Globus pallidus (tissue), 1 donor: Measurements from ENCODE around the gene BMERB1.
"Not testable (repeated sequence)": the region's sequence is repeated elsewhere in the genome, so short reads cannot be mapped to it uniquely, and the experiment has no call there.

ENCODE experiments used
- DNase-seq: peaks from one replicate; pipeline ENCODE4 v3.0.0-alpha.2; 2015; ENCODE audit warnings: low spot score

The BMERB1 gene

GRCh38 chr16:15559176-15559575 is 124.8 kb downstream of the BMERB1 start:
- DNase-seq: no peak

- no peak for DNase-seq
Observed at GRCh38 chr16:15564604-15565339, 130.4 kb downstream of the BMERB1 start.

- DNase-seq: no peak
Observed at GRCh38 chr16:15566095-15566494, 131.7 kb downstream of the BMERB1 start.

GRCh38 chr16:15567823-15568222 is 133.4 kb downstream of the BMERB1 start:
- DNase-seq: no peak

GRCh38 chr16:15570666-15571065 is 136.3 kb downstream of the BMERB1 start:
- DNase-seq: not testable (repeated sequence)

GRCh38 chr16:15571557-15571956 is 137.2 kb downstream of the BMERB1 start:
- DNase-seq: no peak

GRCh38 chr16:15572329-15573001 is 138.1 kb downstream of the BMERB1 start:
- no peak for DNase-seq

GRCh38 chr16:15573274-15573895 is 139.0 kb downstream of the BMERB1 start:
- no peak for DNase-seq

GRCh38 chr16:15573896-15574613 is 139.7 kb downstream of the BMERB1 start:
- DNase-seq: not testable (repeated sequence)

- DNase-seq: no peak
Observed at GRCh38 chr16:15574614-15574948, 140.2 kb downstream of the BMERB1 start.

GRCh38 chr16:15575293-15576049 is 141.1 kb downstream of the BMERB1 start:
- DNase-seq: no peak

GRCh38 chr16:15576960-15577958 is 142.9 kb downstream of the BMERB1 start:
- no peak for DNase-seq

GRCh38 chr16:15578824-15579223 is 144.4 kb downstream of the BMERB1 start:
- DNase-seq: no peak

- no peak for DNase-seq
Observed at GRCh38 chr16:15581127-15581815, 146.9 kb downstream of the BMERB1 start.

- DNase-seq: no peak
Observed at GRCh38 chr16:15583526-15583925, 149.1 kb downstream of the BMERB1 start.

GRCh38 chr16:15585956-15586355 is 151.6 kb downstream of the BMERB1 start:
- DNase-seq: no peak

GRCh38 chr16:15586716-15587115 is 152.3 kb downstream of the BMERB1 start:
- no peak for DNase-seq

- DNase-seq: no peak
Observed at GRCh38 chr16:15587152-15587825, 152.9 kb downstream of the BMERB1 start.

- no peak for DNase-seq
Observed at GRCh38 chr16:15592324-15592723, 157.9 kb downstream of the BMERB1 start.
